ENCODE results near the gene MDP1.
A peak's percentile ranks its signal among the peaks of the same experiment; 100 is the strongest.

MDP1 gene

DNA sequence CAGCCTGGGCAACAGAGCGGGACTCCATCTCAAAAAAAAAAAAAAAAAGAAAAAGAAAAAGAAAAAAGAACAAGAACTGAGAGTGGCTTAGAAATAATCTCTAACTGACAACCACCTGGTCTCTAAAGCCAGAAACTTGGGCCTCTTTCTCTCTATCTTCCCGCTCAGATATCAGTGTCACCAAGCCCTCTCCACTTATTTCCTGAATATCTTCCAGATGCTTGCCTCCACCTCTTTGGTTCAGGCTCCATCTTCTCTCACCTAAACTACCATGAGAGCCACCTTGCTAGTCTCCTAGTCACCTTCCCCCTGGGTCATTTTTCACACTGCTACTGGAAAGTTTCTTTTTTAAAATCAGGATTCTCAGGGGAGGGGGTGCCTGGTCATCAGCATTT, 18.8 kb downstream of the MDP1 start:
- no peak for DNase-seq

DNA sequence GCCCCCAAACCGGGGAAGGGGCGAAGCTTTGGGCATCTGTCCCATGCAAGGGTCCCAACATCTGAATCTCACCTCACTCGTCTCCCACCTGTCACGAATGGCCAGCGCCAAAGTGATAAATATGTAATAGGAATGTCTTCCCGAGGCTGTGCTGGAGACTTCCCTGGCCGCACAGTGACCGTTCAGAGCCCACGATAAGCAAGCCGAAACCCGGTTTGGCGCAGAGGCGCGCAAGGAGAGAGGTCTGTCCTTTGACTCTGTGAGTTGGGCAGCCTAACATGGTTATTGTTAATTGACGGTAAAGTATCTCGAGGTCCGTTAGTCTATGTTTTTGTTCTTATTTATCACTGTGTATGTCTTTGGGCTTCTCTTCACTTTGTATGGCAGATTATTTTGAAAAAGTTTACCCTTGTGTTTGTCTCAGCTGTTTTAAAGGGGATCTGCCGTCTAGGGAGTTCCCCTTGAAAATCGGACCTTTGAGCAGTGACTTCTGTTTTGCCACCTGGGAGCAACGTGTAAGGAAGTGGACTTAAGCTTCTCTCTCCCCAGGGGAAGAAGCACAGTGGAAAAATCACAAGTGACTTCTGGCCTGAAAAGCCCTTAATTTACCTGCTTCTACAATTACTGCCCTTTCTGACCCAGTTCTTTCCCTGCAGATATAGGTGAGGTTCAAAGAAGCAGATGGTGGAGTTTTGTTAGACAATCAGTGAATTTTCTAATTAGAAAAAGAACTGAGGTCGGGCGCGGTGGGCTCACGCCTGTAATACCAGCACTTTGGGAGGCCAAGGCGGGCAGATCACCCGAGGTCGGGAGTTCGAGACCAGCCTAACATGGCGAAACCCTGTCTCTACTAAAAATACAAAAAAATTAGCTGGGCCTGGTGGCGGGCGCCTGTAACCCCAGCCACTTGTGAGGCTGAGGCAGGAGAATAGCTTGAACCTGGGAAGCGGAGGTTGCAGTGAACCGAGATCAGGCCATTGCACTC, 19.5 kb downstream of the MDP1 start:
- no peak for DNase-seq

DNA sequence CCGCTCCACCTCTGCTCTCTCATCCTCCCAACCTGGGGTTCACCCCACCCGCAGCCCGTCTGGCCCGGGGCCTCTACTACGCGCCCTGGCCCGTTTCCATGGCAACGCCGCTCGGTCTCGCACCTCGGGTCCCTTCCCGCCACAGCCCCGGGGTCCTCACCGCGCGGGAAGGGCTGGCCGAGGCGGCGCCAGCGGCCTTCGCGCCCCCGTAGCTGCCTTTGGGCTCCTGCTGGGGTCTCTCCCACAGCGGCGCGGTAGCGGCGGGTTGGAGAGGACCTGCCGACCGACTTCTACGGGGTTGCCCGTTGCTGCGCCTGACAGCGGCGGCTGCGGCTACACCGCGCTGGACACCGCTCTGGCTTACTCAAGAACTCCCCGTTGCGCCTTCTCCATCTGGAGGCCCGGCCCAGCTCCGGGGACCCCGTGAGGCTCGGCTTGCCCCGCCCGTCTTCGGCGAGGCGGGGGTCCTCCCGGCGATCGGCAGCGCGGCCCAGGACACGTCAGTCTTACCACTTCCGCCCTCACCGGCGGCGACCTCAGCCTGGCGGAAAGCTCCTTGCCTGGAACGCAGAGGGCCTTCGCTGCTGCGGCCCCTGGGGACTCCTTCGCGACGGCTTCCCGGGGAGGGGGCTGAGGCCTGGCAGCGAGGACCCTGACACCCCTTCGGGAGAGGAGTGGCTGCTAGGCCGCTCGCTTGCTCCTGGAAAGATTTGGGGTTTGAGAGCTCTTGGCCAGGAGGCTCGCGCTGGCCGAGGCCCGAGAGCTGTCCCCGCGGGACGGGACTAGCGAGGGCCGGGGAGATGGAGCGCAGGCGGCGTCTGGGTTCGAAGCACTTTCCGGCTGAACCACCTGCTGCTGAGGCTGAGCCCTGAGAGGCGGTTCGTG, 20.4 kb downstream of the MDP1 start, which contains the start of gene TM9SF1:
Gene TM9SF1 (minus strand): TSS at position 256 of the 885 bp plus-strand sequence. CDS start 422 bp downstream, outside the sequence.
- DNase-seq, result peak; percentile 88

DNA sequence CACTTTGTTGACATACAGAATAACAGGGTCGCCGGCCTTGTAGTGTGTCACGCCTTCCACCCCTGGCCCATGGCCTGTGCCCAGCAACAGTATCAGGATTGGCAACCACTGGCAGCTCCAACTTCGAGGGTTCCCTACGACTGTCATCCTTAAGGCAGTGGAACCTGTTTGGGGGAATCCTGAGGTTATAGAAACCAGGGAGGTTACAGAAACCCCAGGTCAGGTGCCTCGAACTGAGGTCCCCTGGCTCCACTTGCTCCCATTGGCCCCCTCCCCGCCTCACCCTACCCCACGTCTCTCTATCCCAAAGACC, 21.0 kb downstream of the MDP1 start:
- no peak for DNase-seq

DNA sequence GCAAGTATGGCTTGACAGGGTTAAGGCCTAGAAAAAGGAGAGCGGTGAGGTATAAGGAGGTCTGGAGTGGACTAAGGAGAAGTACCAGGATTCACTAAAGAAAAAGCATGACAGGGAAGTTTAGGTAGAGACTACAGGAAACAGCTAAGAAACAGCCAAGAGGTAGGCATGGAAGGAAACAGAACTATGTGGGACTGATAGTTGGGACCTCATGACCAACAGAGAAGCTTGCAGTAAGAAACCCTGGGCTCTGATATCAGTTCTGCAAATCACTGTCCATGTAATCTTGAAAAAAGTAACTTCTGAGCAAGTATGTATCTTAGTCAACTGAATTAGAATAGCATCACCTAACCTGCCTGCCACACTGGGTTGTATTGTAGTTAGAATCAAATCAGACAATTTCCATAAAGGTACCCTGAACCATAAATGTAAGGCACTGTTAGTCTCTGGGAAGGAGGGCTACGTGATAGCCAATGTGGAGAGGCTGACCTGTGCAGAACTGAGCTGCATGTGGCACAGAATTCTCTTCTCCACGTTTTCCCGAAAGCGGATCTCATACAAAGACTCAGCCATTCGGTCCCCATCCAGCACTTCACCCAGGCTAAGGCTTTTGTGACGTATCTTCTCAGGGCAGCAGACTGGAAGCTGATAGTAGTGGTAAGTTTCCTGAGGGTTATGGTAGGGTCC, 21.5 kb downstream of the MDP1 start:
- no peak for DNase-seq

DNA sequence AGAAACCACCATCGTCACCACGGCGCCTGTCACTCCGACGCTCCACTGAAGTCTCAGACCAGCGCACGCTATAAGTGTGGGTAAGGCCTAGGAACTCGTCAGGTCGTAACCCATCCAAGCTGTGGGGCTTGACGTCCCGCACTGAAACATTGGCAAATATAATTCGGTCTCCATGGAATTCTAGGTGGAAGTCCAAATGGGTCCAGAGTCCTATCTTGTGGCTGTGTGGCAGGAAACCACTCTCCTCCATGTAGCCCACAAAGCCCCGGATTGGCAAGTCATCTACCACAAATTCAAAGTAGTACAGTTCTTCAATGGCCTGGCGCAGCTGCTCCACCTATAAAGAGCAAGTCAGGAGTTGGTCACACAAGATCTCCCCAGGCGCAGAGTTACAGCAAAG, 22.9 kb downstream of the MDP1 start:
- DNase-seq, result no peak

DNA sequence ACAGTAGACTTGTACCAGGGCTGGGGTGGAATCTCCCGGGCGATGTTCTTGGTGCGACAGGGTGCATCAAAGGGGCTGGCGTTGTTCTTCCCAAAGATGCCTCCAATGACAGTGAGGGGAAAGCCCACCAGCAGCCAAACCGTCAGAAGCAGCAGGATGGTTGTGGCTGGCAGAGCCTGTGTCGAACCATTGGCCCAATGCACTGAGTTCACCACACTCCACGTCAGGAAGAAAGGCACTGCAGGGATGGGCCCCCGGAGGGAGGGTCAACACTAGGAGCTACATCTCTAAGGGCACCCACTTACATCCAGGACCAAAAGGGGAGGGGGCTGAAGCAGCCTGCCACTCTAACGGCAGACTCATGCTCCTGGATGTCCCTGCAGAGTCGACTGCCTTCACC, 25.4 kb downstream of the MDP1 start:
- no peak for DNase-seq

DNA sequence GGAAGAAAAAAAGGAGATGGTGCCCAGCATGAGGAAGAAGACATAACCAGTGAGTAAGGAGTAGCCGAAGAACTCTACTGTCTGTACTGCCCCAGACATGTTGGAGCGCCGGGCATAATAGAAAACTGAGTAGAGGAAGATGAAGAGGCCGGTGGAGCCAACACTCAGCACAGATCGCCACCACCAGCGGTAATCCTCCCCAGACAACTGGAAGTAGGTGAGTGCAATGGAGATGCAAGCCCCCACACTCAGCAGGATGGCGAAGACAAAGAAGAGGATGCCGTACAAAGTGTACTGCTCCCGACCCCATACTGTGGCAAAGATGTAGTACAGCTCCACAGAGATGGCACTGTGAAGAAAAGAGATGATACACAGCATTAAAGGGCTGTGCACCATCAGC, 26.4 kb downstream of the MDP1 start:
- DNase-seq, result no peak

DNA sequence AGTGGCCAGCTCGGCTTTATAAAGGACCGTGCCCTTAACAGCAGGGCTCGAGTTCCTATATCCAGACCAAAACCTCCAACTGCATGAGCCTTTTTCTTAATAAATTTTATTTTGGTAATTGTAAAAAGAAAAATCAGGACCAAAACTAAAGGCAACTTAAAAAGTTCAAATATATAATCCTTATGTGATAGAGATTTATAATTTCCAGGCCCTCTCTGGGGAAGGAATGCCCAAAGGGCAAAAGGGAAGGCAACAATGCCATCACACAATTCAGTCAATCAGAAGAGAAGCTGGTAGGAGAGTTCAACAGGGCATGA, 26.8 kb downstream of the MDP1 start:
- DNase-seq, result no peak

DNA sequence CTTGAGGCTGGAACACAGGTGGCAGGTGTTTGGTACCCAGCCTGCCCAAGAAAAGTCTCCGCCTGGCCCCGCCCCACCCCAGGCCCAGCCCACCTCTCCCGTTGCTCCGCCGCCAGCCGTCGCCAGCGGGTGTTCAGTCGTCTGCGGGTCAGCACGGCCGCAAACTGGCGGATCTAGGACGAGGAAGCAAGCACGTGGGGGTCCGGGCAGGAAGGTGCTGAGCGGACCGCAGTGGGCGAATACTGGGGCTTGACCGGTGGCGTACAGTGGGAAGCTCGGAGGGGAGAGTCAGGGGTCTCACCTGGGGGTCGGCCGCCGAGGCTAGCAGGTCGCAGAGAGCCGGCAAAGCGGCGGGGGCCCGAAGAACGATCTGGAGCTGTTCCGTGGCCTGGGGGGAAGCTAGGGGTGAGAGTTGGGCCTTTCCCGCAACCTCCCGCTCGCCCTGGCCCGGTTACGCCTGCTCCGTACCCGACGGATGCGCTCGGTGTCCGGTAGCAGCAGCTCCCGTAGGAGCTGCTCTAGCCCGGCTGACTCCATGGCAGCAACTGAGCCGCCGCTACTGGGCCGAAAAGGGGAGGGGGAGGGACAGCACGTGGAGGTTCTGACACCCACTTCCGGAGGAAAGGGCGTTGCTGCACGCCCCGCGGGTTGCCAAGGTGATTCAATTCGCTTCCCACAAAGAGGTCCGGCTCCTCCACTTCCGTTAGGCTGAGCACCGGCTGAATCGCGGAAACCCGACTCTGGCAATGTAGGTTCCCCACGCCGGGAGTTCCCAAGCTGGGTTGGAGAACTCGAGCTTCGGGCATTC, 27.4 kb downstream of the MDP1 start, which contains the start of gene IPO4:
Gene IPO4 (minus strand): TSS at position 566 of the 808 bp plus-strand sequence. CDS start 29 bp downstream, at position 537.
- DNase-seq, result peak; percentile 98

DNA sequence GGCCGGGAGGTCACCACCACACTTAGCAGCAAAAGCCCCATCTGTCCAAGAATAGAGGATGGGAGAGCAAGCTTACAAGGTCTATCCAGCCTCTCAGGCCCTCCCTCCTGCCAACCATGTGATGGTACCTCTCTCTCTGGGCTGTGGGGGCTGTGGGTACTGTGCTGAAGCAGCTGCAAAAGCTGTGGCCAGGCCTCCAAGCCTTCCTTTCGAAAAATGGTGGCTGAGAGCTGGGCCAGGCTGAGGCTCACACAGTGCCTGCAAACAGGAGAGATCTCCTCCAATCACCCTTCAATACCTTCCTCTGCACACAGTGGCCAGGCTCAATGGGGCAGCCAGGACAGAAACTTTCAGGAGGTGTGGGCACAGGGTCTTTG, 28.3 kb downstream of the MDP1 start:
- no peak for DNase-seq

DNA sequence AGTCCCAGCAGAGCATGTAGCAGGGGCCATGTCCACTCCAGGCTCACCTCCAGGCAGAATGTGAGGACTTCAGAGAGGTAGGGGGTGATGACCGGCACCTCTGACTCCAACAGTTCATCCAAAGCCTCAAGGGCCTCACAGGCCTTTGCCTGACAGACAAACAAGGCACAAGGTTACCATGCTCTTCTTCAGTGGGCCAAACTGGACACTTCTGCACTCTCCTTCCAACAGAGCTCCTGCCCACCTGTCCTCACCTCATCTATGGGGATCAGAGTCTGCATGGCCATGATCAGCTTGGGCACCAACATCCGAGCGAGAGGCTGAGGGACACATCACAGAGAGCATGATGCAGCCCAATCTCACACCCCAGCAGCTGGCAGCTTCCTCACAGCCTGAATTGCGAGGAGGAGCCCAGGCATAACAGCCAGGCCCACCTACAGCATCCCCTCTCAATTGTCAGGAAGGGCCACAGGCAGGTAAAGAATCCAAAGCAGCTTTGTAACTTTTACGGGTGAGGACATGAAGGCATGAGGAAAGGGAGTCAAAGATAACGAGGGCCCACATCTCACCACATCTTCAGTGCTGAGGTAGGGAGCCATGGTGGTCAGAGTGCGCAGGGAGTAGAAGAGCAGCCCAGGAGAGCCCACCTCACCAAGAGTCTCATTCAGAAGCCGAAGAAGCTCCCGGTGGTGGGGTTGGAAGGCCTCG, 28.9 kb downstream of the MDP1 start:
- no peak for DNase-seq

DNA sequence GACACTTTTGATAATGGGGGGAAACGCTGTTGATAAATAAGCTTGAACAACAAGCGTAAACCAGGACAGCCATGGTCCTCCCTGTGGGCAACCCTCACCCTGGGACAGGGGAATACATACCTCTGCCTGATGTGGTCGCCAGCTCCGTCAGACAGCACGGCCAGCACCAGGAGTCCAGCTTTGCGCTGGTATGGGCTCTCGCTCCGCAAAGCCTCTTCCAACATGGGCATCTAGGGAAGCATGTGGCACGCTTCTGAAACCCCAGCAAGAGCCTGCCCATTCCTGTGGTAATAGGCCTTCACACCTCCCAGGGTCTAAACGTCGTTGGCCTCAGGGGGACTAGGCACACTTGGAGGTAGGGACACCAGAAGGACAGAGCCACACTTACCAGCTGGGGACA, 30.1 kb downstream of the MDP1 start:
- DNase-seq, result no peak

DNA sequence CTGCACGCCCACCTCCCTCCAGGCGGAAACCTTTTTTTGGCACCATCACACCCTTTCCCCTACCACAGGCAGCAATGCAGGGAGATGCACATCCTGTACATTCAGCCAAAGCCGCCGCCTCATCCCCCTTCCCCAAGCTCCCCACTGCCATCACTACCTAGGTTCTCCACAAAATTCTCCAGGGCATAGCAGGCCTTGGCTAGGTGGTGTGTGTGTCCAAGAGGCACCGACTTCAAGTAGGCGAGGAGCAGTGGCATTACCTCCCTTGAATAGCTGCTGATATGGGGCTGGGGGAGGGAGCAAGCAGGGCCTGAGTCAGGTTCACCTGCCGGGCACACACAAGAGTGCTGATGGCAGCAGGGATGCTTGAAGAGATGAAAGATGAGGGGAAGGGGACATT, 30.8 kb downstream of the MDP1 start:
- DNase-seq, result no peak

DNA sequence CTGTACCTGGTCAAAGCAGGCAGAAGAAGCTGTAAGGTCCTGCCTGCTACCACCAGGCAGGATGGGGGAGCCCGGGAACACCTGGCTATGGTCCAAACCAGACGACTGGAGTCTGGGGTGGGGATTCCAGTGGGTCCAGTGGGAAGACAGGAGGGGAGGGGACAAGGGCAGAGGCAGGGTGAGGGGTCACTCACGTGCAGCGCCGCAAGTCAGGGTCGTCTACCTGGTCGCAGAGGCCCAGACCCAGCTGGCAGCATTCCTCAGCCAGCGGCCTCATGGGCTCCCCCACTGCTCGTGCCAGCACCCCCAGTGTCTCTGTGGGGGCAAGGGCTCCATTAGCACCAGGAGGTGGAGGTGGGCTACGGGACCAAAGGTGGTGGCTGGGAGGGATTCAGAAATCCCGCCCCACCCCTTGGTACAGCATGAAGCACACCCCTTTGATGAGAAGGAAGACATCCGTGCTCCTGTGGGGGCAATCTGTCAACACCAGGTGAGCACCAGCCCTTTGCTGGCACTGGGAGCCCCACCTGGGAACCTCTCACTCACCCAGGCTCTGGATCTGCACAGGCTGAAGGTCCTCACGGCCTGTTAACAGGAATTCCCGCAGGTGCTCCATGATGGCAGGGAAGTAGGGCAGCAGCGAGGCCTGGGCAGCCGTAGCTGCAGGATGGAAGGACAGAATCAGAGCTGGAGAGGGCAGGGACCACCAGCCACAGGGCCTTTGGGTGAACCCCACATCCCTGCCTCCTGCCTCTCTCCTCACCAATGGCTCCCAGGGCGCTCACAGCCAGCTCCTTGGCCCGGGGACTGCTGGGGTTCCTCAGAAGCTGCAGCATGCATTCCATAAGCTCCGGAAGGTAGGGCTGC, 31.5 kb downstream of the MDP1 start:
- DNase-seq, result no peak

DNA sequence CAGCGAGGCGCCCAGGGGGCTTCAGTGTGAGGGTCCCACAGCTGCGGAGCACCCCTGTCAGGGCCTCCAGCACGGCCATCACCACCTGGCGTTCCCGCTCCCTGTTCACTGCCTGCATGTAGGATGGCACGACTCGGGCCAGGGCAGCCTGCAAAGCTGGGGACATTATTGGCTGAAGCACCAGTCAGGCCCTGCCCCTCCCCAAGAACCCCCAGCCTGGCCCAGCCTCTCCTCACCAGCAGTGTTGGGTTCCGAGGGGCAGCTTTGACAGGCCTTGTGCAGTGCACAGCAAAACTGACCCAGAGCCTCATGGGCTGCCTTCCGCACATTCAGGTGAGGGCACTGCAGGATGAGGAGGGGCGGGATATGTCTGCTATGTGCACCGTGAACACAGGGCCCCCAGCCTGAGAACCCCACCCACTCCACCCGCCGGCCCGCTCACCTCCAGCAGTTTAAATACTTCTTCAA, 32.8 kb downstream of the MDP1 start:
- DNase-seq, result no peak

DNA sequence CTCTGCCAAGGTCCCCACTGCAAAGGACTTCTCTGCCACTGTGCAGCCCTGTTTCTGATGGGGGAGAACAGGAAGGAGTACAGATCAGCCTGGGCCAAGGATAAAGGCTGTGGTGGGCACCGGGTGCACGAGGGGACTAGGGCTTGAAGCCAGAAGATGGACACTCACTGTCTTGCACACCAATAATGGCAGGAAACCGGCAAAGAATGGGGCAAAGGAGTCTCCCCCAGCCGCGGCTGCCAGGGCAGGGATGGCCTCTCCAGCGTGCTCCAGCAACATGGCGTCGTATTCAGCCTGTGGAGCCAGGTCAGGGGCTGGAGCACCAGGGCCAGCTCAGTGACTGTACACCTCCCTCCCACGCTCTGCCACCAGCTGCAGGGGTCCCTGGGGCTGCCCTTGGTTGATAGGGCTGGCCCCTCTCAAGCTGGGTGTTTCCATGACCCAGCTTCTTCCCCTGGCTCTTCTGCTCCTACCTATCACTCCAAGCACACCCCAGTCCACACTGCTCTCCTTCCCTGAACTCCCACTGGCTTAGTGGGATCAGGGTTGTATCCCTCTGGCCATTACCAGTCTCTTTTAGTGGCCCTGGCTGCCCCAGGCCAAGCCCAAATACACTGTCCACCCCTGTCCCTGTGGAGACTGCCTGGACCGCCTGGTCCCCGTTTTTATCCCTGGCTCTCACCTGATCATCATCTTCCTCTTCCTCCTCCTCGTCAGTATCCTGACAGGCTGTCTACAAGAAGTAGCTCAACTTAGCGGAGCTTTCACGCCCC, 33.6 kb downstream of the MDP1 start:
- no peak for DNase-seq

DNA sequence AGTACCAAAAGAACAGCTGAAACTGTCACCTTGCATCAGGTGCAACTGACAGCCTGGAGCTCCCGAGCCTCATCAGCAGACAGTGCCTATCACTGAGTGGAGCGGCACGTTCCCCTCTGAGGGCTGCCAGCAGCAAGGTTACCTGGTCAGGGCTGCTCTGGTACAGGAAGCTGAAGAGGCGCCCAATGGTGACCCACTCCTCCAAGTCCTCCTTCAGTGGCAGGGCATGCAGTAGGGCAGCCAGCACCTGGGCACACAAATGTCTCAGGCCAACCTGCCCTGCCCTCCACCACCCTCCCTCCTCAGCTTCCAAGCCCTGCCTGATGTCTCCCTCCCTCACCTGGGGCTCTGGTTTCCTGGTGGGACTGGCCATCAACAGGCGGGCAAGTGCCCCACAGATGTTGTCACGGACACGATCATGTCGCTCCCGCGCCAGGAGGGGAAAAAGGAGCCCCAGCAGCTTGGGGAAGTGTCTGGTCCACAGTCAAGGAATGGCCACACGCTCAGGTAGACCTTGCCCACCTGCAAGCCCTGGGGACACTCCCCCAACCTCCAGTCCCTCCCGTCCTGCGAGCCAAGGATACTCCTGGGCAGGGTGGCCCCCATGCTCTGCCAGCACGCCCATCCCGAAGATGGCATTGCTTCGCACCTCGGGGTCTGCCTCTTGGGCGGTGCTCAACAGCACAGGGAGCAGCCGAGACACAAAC, 34.3 kb downstream of the MDP1 start:
- no peak for DNase-seq

All from fibroblast of skin of scalp (primary cell).